ENCODE data around the gene CDR2.
A peak's percentile ranks its signal among the peaks of the same experiment; 100 is the strongest.
"Not testable (repeated sequence)": the region's sequence is repeated elsewhere in the genome, so short reads cannot be mapped to it uniquely, and the experiment has no call there.

Gene CDR2

DNA sequence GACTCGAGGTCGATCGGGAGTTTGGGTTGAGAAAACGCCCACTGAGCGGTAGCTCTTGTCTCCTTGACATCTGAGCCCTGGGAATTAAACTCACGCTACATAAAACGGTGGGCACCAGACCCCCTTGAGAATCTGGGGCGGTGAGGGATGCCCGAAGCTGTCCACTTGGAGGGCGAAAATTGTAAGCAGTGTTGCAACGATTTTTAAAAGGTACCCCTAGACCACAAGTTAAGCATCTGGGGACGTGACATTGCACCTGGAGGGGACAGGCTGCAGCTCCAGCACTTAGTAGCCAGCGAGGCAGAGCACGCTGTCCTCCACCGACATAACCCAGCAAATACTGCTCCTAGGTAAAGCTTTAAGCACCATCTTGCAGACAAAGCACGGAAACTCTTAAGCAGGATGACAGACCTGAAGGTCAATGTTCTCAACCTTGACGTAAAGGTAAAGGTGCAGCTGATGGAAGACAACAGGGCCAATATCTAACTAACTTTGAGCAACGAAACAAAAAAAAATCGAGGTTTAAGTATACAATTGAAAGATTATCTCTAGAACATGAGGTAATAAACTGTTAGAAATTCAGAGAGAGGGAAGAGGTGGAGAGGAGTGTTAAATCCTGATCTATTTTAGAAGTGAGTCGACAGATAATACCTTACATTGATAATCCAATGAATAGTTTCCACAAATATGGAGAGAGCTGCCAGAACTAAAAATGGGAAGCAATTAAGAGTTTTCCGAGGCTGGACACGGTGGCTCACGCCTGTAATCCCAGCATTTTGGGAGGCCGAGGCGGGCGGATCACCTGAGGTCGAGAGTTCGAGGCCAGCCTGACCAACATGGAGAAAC, 921 bp upstream of the CDR2 start:
- no peak for DNase-seq

GRCh38 chr16:22373662-22374310, 633 bp downstream of the CDR2 start:
- DNase-seq = peak in 1 of 2 donors; percentile 46

- no peak for DNase-seq
Measured at GRCh38 chr16:22372882-22373661, 1.3 kb downstream of the CDR2 start.

DNA sequence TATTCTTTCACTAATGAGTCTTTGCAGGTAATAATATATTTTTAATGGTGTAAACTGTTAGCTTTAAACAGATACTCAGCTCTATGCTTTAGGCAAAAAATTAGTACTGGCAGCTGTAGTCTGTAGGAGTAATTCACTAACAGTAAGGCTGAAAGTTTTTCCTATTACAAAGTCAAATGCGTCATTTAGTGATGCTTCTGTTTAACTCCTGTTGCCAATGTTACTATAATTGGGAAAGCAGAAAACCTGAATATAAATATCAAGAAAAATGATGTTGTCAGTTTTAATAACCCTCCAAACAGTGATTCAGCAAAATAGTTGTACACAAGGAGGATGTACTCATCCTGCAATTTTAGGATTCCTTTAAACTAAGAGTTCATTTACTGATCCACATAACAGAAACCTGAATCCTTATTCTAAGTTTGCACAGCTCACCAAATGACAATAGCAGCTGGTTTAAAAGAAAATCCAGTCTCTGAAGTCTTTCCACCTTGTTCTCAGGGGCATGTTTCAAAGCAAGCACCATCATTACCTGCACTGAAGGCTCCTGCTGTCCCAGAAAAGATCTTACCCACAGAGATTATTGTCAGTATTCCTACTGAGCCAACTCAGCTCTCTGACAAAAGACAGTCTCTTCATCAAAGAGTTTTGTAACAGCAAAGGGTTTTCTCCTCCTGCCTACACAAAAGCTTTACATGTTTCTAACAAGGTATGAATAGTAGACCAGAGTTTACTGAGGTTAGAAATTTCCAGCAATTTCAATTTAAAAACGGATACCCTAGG, 4.2 kb downstream of the CDR2 start:
- no peak for DNase-seq

DNA sequence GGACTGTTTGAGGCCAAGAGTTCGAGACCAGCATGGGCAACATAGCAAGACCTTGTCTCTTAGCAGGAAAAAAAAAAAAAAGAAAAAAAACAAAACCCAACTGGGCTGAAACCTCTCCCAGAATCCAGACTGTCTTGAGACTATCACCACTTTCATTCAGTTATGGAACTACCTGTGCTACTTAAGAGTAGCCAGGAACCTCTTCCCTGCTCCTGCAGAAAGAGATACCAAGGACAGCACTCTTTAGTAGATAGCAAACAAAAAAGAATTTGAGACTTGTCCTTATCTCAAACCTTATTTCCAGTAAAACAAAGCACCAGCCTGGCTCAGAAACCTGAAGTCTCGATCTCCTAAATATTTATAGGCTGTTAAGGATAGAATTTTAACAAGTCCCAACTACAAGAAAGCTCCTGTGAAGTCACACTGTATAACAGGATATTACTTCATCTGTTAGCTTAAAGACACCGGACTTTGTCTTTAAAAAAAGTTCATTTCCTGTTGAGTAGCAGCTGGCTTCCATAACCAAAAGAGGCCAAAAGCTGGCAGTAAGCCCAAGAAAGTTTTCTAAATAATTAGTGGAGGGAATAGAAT, 5.1 kb downstream of the CDR2 start:
- DNase-seq = peak in 1 of 2 donors; percentile 54

DNA sequence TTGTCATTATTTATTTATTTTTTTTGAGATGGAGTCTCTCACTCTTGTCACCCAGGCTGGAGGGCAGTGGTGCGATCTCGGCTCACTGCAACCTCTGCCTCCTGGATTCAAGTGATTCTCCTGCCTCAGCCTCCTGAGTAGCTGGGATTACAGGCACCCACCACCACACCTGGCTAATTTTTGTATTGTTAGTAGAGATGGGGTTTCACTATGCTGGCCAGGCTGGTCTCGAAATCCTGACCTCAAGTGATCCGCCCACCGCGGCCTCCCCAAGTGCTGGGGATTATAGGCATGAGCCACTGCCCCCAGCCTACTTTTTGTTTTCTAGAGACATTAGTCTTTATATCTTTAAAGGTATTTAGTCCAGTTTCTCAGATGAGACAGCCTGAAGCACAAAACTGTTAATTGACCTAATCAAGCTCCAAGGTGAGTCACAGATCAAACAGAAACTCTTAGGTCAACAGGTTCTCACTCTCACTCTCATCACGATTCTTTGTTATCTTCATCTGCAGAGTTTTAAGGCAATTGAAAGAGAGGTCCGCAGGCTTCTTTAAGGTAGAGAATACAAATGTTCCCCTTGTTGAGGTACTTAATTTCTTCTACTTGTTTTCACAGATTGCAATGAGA, 6.1 kb downstream of the CDR2 start:
- not testable (repeated sequence) for DNase-seq

DNA sequence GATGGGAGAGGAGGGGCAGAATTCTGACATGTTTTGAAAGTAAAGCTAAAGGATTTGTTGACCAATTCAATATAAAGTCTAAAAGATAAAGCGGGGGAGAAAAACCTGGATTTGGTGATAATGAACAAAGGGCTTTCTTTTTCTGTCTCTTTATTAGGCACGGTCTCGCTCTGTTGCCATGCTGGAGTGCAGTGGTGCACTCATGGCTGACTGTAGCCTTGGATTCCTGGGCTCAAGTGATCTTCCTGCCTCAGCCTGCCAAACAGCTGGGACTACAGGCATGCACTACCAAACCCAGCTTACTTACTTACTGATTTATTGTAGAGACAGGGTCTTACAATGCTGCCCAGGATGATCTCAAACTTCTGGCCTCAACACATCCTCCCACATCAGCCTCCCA, 7.5 kb downstream of the CDR2 start:
- no peak for DNase-seq

- no peak for DNase-seq
Measured at GRCh38 chr16:22366371-22366770, 8.0 kb downstream of the CDR2 start.

DNA sequence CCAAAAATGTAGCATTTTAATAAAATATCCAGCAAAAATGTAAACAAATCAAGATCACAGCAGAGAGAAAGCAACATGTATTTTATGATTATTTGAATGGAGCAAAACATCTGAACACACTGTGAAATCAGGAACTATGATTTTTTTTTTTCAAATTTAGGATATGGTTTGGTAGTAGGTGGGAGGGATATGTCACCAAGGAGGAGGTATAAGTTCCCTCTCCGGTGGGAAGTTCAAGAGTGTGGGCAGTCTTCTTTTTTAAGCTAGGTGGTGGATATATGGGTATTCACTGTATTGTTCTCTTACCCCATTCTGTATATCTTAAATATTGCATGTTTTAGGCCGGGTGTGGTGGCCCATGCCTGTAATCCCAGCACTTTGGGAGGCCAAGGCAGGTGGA, 10.2 kb downstream of the CDR2 start:
- DNase-seq = no peak

- DNase-seq = no peak
Measured at GRCh38 chr16:22360963-22361659, 13.3 kb downstream of the CDR2 start.

DNA sequence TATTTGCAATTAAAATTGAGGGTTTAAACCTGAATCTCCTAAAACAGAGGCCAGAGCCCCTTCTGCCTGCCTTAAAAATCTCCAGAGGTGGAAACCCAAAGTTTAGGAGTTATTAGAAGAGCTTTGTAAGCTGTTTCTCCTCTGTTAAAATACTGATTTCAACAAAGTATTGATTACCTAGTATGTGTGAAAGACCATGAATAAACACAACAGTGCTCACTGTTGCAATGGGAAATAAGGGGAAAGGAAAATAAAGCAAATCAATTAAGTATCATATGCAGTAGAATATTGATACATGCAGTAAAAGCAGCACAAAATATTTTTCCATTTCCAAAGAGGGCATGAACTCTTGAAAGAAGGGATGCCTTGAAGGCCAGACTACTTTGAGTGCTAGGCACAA, 14.7 kb downstream of the CDR2 start:
- no peak for DNase-seq

- peak in 1 of 2 donors; percentile 60 for DNase-seq
Measured at GRCh38 chr16:22358000-22358399, 16.4 kb downstream of the CDR2 start.

DNA sequence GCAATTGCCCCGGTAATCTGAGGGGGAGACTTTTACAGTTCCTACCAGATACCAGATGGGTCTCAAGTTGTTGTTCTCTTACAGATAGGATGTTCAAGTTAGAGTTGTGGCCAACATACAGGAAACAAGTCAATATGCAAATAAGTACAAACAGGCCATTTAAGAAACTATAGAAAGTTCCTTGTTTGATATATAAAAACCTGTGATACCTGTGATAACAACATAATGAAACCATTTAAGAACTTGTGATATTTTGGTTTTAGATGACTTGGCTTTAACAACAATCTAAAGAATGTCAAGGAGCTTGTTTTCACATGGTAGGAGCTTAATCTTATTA, 16.8 kb downstream of the CDR2 start:
- peak in 1 of 2 donors; percentile 58 for DNase-seq

- no peak for DNase-seq
Measured at GRCh38 chr16:22356930-22357634, 17.3 kb downstream of the CDR2 start.

DNA sequence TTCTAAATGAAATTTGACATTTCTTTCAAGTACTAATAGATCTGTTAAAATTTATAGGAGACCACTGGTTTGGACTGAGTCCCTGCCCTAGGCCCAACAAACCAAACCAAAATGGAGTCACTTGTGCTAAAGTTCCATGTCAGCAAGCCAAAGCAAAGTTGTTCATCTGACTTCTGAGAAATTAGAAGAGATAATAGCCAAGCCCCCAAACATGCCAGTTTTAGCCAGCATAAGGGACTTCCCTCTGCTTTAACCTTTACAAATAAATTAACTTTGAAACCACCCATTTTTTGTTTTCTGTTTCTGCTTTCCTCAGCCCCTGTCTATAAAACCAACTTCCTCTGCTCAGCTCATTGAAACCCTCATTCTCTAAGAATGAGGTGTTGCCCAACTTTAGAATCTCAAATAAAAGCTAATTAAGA, 18.9 kb downstream of the CDR2 start:
- peak in 1 of 2 donors; percentile 60 for DNase-seq

- DNase-seq = no peak
Measured at GRCh38 chr16:22353933-22354541, 20.4 kb downstream of the CDR2 start.

DNA sequence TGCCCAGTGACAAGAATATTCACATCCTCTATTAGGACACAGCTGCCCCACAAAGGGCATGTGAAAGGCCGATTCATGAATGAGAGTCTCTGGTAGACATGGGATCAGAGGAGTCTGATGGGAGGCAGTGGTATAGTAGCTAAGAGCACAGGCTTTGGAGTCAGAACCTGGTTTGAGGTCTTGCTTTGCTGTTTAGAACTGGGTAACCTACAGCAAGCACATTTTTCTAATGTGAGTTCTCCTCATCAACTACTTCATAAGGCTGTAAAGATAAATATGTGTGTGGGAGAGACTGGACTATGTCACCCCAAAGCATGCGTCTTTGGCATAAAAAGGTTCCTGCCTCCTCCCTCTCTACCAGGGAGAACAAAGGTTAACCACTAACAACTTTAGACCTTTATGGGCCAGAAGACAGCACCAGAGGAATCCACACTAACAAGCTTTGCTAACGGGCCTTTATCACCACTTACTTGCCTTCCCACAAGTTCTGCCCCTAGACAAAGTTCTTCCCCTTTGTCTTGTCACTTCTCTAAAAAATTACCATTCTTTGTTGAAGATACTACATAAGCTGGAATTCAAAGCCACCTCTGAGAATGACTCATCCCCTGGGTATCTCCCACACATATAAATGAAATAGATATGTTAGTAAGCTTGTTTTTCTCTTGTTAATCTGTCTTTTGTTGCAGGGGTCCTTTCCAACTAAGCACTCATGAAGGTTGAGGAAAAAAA, 21.1 kb downstream of the CDR2 start:
- peak in 1 of 2 donors; percentile 46 for DNase-seq

- DNase-seq = no peak
Measured at GRCh38 chr16:22352723-22353122, 21.7 kb downstream of the CDR2 start.

- no peak for DNase-seq
Measured at GRCh38 chr16:22352140-22352539, 22.3 kb downstream of the CDR2 start.
